Right atrium auricular region (tissue), 2 donors: ENCODE data around the gene NRIP1. TPM values are rescaled to one million over a fixed set of nuclear protein-coding genes. Genes with fewer than 3 reads are reported as not detected.

Experiments
- DNase-seq: peaks from one replicate; pipeline ENCODE4 v3.0.0-alpha.2; 2019; ENCODE audit warnings: low spot score
- H3K27ac ChIP-seq, 2 donors: fragments of 200-600 bp; sonication (generic); 1 replicate in 1 of 2; 2 replicates in 1 of 2; pipeline ENCODE4 v1.5.1; 2016 to 2019
- H3K27me3 ChIP-seq, 2 donors: fragments of 200-600 bp; sonication (generic); one replicate each; pipeline versions ENCODE4 v1.5.1 to v1.6.0; 2017 to 2019
- H3K36me3 ChIP-seq: fragments of 200-600 bp; sonication (generic); one replicate; pipeline ENCODE4 v1.5.1; 2016
- H3K4me1 ChIP-seq, 2 donors: fragments of 200-600 bp; sonication (generic); one replicate each; pipeline versions ENCODE4 v1.5.1 to v1.6.0; 2017 to 2019
- H3K4me3 ChIP-seq, 2 donors: fragments of 200-600 bp; sonication (generic); 1 replicate in 1 of 2; 2 replicates in 1 of 2; pipeline ENCODE4 v1.5.1; 2017 to 2019; ENCODE audit warnings: mild to moderate bottlenecking in 1 of 2, moderate library complexity in 1 of 2
- H3K9me3 ChIP-seq, 2 donors: fragments of 200-600 bp; sonication (generic); one replicate each; pipeline ENCODE4 v1.5.1; 2019
- total RNA-seq, 2 donors: library from RNA; depleted of rRNA; stranded (reverse); fragments of >200 nt; gene quantifications; one replicate each; pipeline ENCODE4 v1.1.0, GENCODE V29; 2016
- TF ChIP-seq, protein P1 (sequence below), 2 donors: fragments of 200-600 bp; sonication (generic); IDR thresholded peaks; one replicate each; pipeline ENCODE4 v1.5.1; 2019; ENCODE audit warnings: antibody characterized with exemption in 2 of 2

Gene NRIP1
- total RNA-seq, 2 donors from 2014 or later = 15.5 to 16.0 TPM

GRCh38 chr21:14968821-14969220 is 96.0 kb downstream of the NRIP1 start:
- no peaks in the 10 kb centered on the region for H3K4me1 ChIP-seq
- DNase-seq = no peak
- H3K9me3 ChIP-seq = no peaks in the 10 kb centered on the region
- H3K27me3 ChIP-seq = no peaks in the 10 kb centered on the region
- TF ChIP-seq, protein P1, sequence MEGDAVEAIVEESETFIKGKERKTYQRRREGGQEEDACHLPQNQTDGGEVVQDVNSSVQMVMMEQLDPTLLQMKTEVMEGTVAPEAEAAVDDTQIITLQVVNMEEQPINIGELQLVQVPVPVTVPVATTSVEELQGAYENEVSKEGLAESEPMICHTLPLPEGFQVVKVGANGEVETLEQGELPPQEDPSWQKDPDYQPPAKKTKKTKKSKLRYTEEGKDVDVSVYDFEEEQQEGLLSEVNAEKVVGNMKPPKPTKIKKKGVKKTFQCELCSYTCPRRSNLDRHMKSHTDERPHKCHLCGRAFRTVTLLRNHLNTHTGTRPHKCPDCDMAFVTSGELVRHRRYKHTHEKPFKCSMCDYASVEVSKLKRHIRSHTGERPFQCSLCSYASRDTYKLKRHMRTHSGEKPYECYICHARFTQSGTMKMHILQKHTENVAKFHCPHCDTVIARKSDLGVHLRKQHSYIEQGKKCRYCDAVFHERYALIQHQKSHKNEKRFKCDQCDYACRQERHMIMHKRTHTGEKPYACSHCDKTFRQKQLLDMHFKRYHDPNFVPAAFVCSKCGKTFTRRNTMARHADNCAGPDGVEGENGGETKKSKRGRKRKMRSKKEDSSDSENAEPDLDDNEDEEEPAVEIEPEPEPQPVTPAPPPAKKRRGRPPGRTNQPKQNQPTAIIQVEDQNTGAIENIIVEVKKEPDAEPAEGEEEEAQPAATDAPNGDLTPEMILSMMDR (IDR thresholded peaks at IDR 0.05) = no peak
- no peak overlapping the region for H3K27ac ChIP-seq
- no peak overlapping the region for H3K4me3 ChIP-seq
- H3K36me3 ChIP-seq = peaks cover 26% of the 10 kb centered on the region

GRCh38 chr21:14968029-14968428 is 96.8 kb downstream of the NRIP1 start:
- no peaks in the 10 kb centered on the region for H3K27me3 ChIP-seq
- no peak overlapping the region for H3K27ac ChIP-seq
- H3K9me3 ChIP-seq = no peaks in the 10 kb centered on the region
- no peak overlapping the region for H3K4me3 ChIP-seq
- no peak for DNase-seq
- TF ChIP-seq, protein P1 (IDR thresholded peaks at IDR 0.05) = no peak
- no peaks in the 10 kb centered on the region for H3K4me1 ChIP-seq
- peaks cover 26% of the 10 kb centered on the region for H3K36me3 ChIP-seq

GRCh38 chr21:14964621-14965020 is 100.2 kb downstream of the NRIP1 start:
- H3K36me3 ChIP-seq = peaks cover 26% of the 10 kb centered on the region
- no peak overlapping the region for H3K27ac ChIP-seq
- no peaks in the 10 kb centered on the region for H3K9me3 ChIP-seq
- H3K27me3 ChIP-seq = no peaks in the 10 kb centered on the region
- TF ChIP-seq, protein P1 (IDR thresholded peaks at IDR 0.05) = no peak
- no peak for DNase-seq
- no peak overlapping the region for H3K4me3 ChIP-seq
- no peaks in the 10 kb centered on the region for H3K4me1 ChIP-seq

DNA sequence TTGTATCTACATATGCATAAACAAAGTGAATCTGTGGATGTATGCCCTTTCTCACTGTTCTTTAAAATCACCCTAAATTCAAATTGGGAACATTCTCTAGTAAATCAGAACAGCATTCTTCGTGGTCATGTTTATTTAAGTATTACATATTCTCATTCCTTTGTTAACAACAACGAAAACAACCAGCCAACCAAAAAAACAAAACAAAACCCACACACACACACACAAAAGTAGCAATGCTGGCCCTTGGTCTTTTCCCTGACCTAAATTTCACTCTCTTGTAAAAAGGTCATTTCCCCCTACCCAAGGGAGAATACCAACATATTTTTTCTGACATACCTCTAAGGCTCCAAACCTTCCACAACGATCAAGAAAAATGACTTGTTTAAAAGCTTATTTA is 102.6 kb downstream of the NRIP1 start:
- Histone ChIP-seq H3K36me3 (peaks cover 15% of the 10 kb centered on the region), H3K27ac (no peak overlapping the region), H3K4me3 (no peak overlapping the region), H3K27me3 (no peaks in the 10 kb centered on the region), H3K9me3 (no peaks in the 10 kb centered on the region), H3K4me1 (no peaks in the 10 kb centered on the region)
- no peak for DNase-seq
- TF ChIP-seq, protein P1 (IDR thresholded peaks at IDR 0.05) = no peak

DNA sequence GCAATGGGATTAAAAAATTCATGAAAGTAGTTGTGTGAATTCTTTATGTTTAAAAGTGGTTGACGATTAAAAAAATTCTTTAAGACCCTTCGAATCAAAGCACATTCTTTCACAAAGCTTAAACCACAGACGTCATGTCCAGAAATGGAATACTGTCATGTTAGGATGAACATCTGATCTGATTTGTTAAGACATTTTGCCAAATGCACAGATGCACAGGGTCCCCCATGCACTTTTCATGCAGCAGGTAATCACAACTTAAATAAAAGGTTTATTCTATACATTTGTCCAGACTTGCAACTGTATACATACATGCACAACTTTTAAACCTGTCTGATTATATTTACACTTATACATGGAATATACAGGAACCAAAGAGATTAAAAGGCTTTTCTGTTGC is 103.3 kb downstream of the NRIP1 start:
- TF ChIP-seq, protein P1 (IDR thresholded peaks at IDR 0.05) = no peak
- no peak for DNase-seq
- Histone ChIP-seq H3K9me3 (no peaks in the 10 kb centered on the region), H3K27me3 (no peaks in the 10 kb centered on the region), H3K4me1 (no peaks in the 10 kb centered on the region), H3K36me3 (peaks cover 8% of the 10 kb centered on the region), H3K27ac (no peak overlapping the region), H3K4me3 (no peak overlapping the region)

GRCh38 chr21:14959343-14959742 is 105.5 kb downstream of the NRIP1 start:
- H3K36me3 ChIP-seq = no peaks in the 10 kb centered on the region
- no peak overlapping the region for H3K27ac ChIP-seq
- no peaks in the 10 kb centered on the region for H3K9me3 ChIP-seq
- TF ChIP-seq, protein P1 (IDR thresholded peaks at IDR 0.05) = no peak
- H3K4me1 ChIP-seq = no peaks in the 10 kb centered on the region
- no peaks in the 10 kb centered on the region for H3K27me3 ChIP-seq
- DNase-seq = no peak
- H3K4me3 ChIP-seq = no peak overlapping the region
